Adrenal gland (tissue), 5 donors: ENCODE data around the gene SGIP1.

Experiments used
- CTCF ChIP-seq, 6 experiments: fragments of 450-650 bp in 4 of 6; fragments of 200-600 bp in 2 of 6; sonication (generic) in 1 of 6; IDR thresholded peaks; 1 replicate in 5 of 6; 2 replicates in 1 of 6; pipeline versions ENCODE4 v1.5.1 to v1.8.0; 2016 to 2021; ENCODE audit warnings: antibody characterized with exemption in 6 of 6, mild to moderate bottlenecking in 2 of 6, moderate library complexity in 1 of 6
- POLR2A ChIP-seq, 2 donors: fragments of 450-650 bp; IDR thresholded peaks; one replicate each; pipeline ENCODE4 v1.6.1; 2017; ENCODE audit warnings: antibody characterized with exemption in 2 of 2, mild to moderate bottlenecking in 2 of 2, moderate library complexity in 1 of 2
- donor health status: DM: no; HTN: no; CAD: no.

- TF ChIP-seq CTCF (IDR thresholded peaks at IDR 0.05) (no peak), POLR2A (IDR thresholded peaks at IDR 0.05) (no peak)
These were observed 30.1 kb downstream of the SGIP1 start for GRCh38 chr1:66563941-66564630.
